NOMO-1 treated with DMSO at 0.1 percent for 48 hours (cell line): Measurements from ENCODE around the gene PIK3C2B.
A peak's percentile ranks its signal among the peaks of the same experiment; 100 is the strongest.

Source experiments
- DNase-seq: peaks from one replicate; lab custom pipeline; 2025; ENCODE audit not compliant: unreplicated experiment; lab: John Stamatoyannopoulos, UW

Gene PIK3C2B

DNA sequence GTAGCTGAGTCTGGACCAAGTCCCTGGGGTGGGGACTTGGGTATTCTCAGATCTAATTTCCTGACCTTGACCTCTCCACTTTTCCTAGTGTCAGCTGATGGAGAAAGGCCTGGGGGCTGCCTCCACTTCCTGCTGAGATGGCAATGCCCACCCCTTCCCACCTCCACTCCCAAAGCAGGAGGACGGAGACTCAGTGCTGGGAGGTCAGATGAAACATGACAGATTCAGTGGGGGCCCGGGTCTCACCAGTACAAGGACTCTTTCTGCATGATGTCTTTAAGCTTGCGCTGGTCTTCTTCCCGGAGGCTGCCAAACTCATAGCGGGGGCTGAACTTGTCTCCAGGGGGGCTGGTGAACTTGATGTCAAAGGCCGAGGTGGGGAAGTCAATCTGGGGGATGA, 47.4 kb downstream of the PIK3C2B start:
- DNase-seq = no peak

DNA sequence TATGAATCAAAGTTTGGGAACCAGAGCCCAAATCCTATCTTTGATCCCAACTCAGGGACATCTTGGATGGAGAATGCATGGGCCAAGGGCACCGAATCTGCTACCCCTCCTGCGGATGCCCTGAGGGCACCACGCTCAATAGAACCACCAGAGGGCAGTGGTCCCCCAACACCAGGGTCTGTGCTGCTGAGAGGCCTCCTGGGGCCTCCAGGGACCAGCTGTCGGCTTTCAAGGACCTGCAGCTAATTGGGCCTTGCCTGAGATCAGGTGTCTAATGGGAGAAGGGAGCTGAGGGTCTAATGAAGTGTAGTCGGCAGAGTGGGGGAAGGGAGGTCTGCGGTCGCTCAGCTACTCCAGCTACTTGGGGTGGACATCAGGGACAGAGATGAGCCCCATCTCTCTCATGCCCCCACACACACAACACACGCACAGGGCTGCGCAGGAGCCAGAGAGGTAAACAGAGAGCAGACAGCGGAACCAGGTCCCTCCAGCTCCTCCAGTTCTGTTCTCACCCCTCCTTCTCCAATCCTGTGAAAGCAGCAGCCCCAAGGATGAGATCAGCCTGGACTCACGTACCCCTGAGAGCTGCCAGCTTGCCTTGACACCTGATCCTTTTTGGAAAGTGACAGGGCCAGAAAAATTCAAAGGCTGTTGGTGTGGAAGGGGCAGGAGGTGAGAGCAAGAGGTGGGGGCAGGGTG, 48.0 kb downstream of the PIK3C2B start:
- DNase-seq = peak; percentile 56

DNA sequence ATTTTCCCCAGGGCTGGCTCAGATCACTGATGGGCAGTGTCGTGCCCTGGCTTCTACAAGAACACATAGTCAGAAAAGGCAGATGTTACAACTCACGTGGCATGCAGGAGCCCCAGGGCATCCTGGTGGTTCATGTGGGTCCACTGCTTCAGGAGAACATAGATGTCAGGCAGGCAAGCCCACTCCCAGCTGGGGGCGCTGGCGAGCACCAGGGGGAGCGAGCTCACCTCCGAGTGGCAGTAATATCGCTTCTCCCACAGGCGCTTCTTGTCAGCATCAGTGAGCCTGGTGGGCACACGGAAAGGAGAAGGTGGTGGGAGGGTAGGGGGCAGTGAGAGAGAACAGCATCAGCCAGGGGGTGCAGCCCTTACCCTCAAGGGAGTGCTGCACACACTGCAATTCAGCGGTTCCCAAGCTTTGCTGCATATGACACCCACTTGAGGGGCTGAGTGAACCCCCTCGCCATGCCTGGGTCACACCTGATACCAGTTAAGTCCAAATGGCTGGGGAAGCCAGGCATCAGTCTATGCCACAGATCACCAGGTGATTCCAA, 48.7 kb downstream of the PIK3C2B start:
- DNase-seq = peak; percentile 27
